HEK293T (cell line): Measurements from ENCODE around the gene TRIM10.

Experiments
- BHLHE40 ChIP-seq: fragments of 450-650 bp; IDR thresholded peaks from 2 replicates; pipeline ENCODE4 v1.6.1; 2016; ENCODE audit warnings: mild to moderate bottlenecking, moderate library complexity, borderline replicate concordance
- CTBP1 ChIP-seq: fragments of 450-650 bp; IDR thresholded peaks from 2 replicates; pipeline ENCODE4 v1.6.1; 2016; ENCODE audit warnings: borderline replicate concordance
- ELF4 ChIP-seq: fragments of 450-650 bp; IDR thresholded peaks from 2 replicates; pipeline ENCODE4 v1.6.1; 2017; ENCODE audit warnings: antibody characterized with exemption
- SP1 ChIP-seq: fragments of 450-650 bp; IDR thresholded peaks from 2 replicates; pipeline ENCODE4 v1.6.1; 2017

- no peak for TF ChIP-seq CTBP1
- no peak for TF ChIP-seq BHLHE40
- no peak for TF ChIP-seq ELF4
- TF ChIP-seq SP1: no peak
These were observed 25.0 kb upstream of the TRIM10 start for GRCh38 chr6:30185846-30186484.
